ENCODE data around the gene OGT.

DNA sequence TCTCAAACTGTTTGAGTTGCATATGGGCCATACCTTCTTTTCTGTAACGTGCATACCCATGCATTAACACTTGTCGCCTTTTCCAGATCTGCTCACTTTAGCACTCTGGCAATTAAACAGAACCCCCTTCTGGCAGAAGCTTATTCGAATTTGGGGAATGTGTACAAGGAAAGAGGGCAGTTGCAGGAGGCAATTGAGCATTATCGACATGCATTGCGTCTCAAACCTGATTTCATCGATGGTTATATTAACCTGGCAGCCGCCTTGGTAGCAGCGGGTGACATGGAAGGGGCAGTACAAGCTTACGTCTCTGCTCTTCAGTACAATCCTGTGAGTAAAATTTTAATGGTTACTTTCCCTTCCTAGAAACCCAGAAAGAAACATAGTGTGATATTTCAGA is 4.8 kb downstream of the OGT start:
- TF ChIP-seq, protein P1, sequence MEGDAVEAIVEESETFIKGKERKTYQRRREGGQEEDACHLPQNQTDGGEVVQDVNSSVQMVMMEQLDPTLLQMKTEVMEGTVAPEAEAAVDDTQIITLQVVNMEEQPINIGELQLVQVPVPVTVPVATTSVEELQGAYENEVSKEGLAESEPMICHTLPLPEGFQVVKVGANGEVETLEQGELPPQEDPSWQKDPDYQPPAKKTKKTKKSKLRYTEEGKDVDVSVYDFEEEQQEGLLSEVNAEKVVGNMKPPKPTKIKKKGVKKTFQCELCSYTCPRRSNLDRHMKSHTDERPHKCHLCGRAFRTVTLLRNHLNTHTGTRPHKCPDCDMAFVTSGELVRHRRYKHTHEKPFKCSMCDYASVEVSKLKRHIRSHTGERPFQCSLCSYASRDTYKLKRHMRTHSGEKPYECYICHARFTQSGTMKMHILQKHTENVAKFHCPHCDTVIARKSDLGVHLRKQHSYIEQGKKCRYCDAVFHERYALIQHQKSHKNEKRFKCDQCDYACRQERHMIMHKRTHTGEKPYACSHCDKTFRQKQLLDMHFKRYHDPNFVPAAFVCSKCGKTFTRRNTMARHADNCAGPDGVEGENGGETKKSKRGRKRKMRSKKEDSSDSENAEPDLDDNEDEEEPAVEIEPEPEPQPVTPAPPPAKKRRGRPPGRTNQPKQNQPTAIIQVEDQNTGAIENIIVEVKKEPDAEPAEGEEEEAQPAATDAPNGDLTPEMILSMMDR (conservative IDR thresholded peaks at IDR 0.05) = no peak
- TF ChIP-seq EZH2 (IDR thresholded peaks at IDR 0.05; ENCODE audit: low read depth) = no peak
